HG02798 (cell line): Measurements from ENCODE around the gene LASP1.
"Not testable (repeated sequence)": the region's sequence is repeated elsewhere in the genome, so short reads cannot be mapped to it uniquely, and the experiment has no call there.

Experiments
- ATAC-seq: cut with Tn5 transposase; IDR thresholded peaks from one replicate; pipeline ENCODE4 v1.9.1; 2021; ENCODE audit warnings: mild to moderate bottlenecking; ENCODE audit not compliant: unreplicated experiment, poor library complexity

Gene LASP1

GRCh38 chr17:38869526-38870258 lies at the start of gene LASP1:
Gene LASP1, plus strand, starts transcription at chr17:38870058. Its CDS starts 132 bp downstream, at chr17:38870190.
- ATAC-seq: peak; percentile 50

- ATAC-seq: peak; percentile 95
Measured at GRCh38 chr17:38824899-38825761, 44.7 kb upstream of the LASP1 start, which contains the start of gene CWC25. Gene CWC25, minus strand, starts transcription at chr17:38825321. Its CDS starts 138 bp downstream, at chr17:38825183.

GRCh38 chr17:38825762-38826247 lies 44.1 kb upstream of the LASP1 start:
- no peak for ATAC-seq

- no peak for ATAC-seq
Measured at GRCh38 chr17:38844261-38844757, 25.5 kb upstream of the LASP1 start.

GRCh38 chr17:38848557-38848891 lies 21.3 kb upstream of the LASP1 start:
- ATAC-seq: no peak

GRCh38 chr17:38848939-38849605 lies 20.8 kb upstream of the LASP1 start:
- no peak for ATAC-seq

GRCh38 chr17:38850374-38850773 lies 19.5 kb upstream of the LASP1 start:
- ATAC-seq: no peak

GRCh38 chr17:38851434-38851833 lies 18.4 kb upstream of the LASP1 start:
- no peak for ATAC-seq

- no peak for ATAC-seq
Measured at GRCh38 chr17:38852771-38853291, 17.0 kb upstream of the LASP1 start.

- ATAC-seq: peak; percentile 94
Measured at GRCh38 chr17:38853292-38854219, 16.3 kb upstream of the LASP1 start, which contains the start of gene RPL23. Gene RPL23, minus strand, starts transcription at chr17:38853721. Its CDS starts 11 bp downstream, at chr17:38853710.

- not testable (repeated sequence) for ATAC-seq
Measured at GRCh38 chr17:38855101-38855714, 14.7 kb upstream of the LASP1 start.

- no peak for ATAC-seq
Measured at GRCh38 chr17:38857271-38857670, 12.6 kb upstream of the LASP1 start.

- ATAC-seq: no peak
Measured at GRCh38 chr17:38861399-38861843, 8.4 kb upstream of the LASP1 start.

GRCh38 chr17:38864636-38865398 lies 5.0 kb upstream of the LASP1 start:
- ATAC-seq: no peak

GRCh38 chr17:38867179-38867967 lies 2.5 kb upstream of the LASP1 start:
- ATAC-seq: no peak

GRCh38 chr17:38867968-38868816 lies 1.7 kb upstream of the LASP1 start:
- ATAC-seq: no peak
